ENCODE results near the gene DOK4.
A peak's percentile ranks its signal among the peaks of the same experiment; 100 is the strongest.

The DOK4 gene

GRCh38 chr16:57478396-57479204 is 7.7 kb downstream of the DOK4 start:
- DNase-seq (ENCODE audit: low read depth, low spot score) = no peak

GRCh38 chr16:57477531-57478202 is 8.6 kb downstream of the DOK4 start:
- DNase-seq (ENCODE audit: low read depth, low spot score) = no peak

- no peak for DNase-seq (ENCODE audit: low read depth, low spot score)
These were observed 9.5 kb downstream of the DOK4 start for GRCh38 chr16:57476546-57477410.

GRCh38 chr16:57475711-57476339 is 10.5 kb downstream of the DOK4 start:
- DNase-seq (ENCODE audit: low read depth, low spot score) = no peak

GRCh38 chr16:57474671-57475661 is 11.3 kb downstream of the DOK4 start:
- no peak for DNase-seq (ENCODE audit: low read depth, low spot score)

GRCh38 chr16:57473906-57474305 is 12.4 kb downstream of the DOK4 start:
- DNase-seq (ENCODE audit: low read depth, low spot score) = no peak

- no peak for DNase-seq (ENCODE audit: low read depth, low spot score)
These were observed 13.0 kb downstream of the DOK4 start for GRCh38 chr16:57473176-57473840.

- DNase-seq (ENCODE audit: low read depth, low spot score) = no peak
These were observed 13.6 kb downstream of the DOK4 start for GRCh38 chr16:57472665-57473060.

- no peak for DNase-seq (ENCODE audit: low read depth, low spot score)
These were observed 14.2 kb downstream of the DOK4 start for GRCh38 chr16:57471852-57472664.

- no peak for DNase-seq (ENCODE audit: low read depth, low spot score)
These were observed 15.1 kb downstream of the DOK4 start for GRCh38 chr16:57471209-57471608.

GRCh38 chr16:57470711-57471110 is 15.6 kb downstream of the DOK4 start:
- no peak for DNase-seq (ENCODE audit: low read depth, low spot score)

GRCh38 chr16:57469917-57470470 is 16.3 kb downstream of the DOK4 start:
- DNase-seq (ENCODE audit: low read depth, low spot score) = no peak

- no peak for DNase-seq (ENCODE audit: low read depth, low spot score)
These were observed 17.2 kb downstream of the DOK4 start for GRCh38 chr16:57469046-57469445.

- no peak for DNase-seq (ENCODE audit: low read depth, low spot score)
These were observed 17.9 kb downstream of the DOK4 start for GRCh38 chr16:57468346-57468745.

- DNase-seq (ENCODE audit: low read depth, low spot score) = no peak
These were observed 21.8 kb downstream of the DOK4 start for GRCh38 chr16:57464523-57464922.

- DNase-seq (ENCODE audit: low read depth, low spot score) = no peak
These were observed 23.3 kb downstream of the DOK4 start for GRCh38 chr16:57462978-57463362.

- DNase-seq (ENCODE audit: low read depth, low spot score) = peak; percentile 65
These were observed 23.9 kb downstream of the DOK4 start, which contains the start of gene POLR2C for GRCh38 chr16:57462209-57462977. TSS of gene POLR2C (plus strand) at chr16:57462679. CDS start at chr16:57462725, 46 bp downstream.

GRCh38 chr16:57452021-57452420 is 34.3 kb downstream of the DOK4 start:
- no peak for DNase-seq (ENCODE audit: low read depth, low spot score)

All from brain pericyte (primary cell).